ENCODE results near the gene GRIK1.
"Not testable (repeated sequence)": the region's sequence is repeated elsewhere in the genome, so short reads cannot be mapped to it uniquely, and the experiment has no call there.

GRIK1 gene

GRCh38 chr21:29606613-29607012 is 333.2 kb downstream of the GRIK1 start:
- DNase-seq = no peak
- in situ Hi-C loops (cut with MboI; ENCODE audit: low pct_unique_long_range_greater_than_20kb, low sequenced_read_pairs) = loop anchor here (25.0 kb wide), 1 partner anchor 94 kb away; no protein-coding TSS in a partner anchor

- not testable (repeated sequence) for DNase-seq
Observed at GRCh38 chr21:29605219-29605618, 334.6 kb downstream of the GRIK1 start.

GRCh38 chr21:29604076-29604475 is 335.7 kb downstream of the GRIK1 start:
- in situ Hi-C loops (cut with MboI; ENCODE audit: low pct_unique_long_range_greater_than_20kb, low sequenced_read_pairs) = loop anchor here (25.0 kb wide), 1 partner anchor 92 kb away; no protein-coding TSS in a partner anchor
- no peak for DNase-seq

More at GRCh38 chr21:29605219-29605618, 334.6 kb downstream of the GRIK1 start:
- in situ Hi-C loops (cut with MboI; ENCODE audit: low pct_unique_long_range_greater_than_20kb, low sequenced_read_pairs) = loop anchor here (25.0 kb wide), 1 partner anchor 93 kb away; no protein-coding TSS in a partner anchor

- no peak for DNase-seq
- in situ Hi-C loops (cut with MboI; ENCODE audit: low pct_unique_long_range_greater_than_20kb, low sequenced_read_pairs) = loop anchor here (25.0 kb wide), 1 partner anchor 89 kb away; no protein-coding TSS in a partner anchor
Observed at GRCh38 chr21:29601047-29601446, 338.7 kb downstream of the GRIK1 start.

- no peak for DNase-seq
- in situ Hi-C loops (cut with MboI; ENCODE audit: low pct_unique_long_range_greater_than_20kb, low sequenced_read_pairs) = no loop called here
Observed at GRCh38 chr21:29586696-29587095, 353.1 kb downstream of the GRIK1 start.

GRCh38 chr21:29585462-29585861 is 354.3 kb downstream of the GRIK1 start:
- DNase-seq = no peak
- in situ Hi-C loops (cut with MboI; ENCODE audit: low pct_unique_long_range_greater_than_20kb, low sequenced_read_pairs) = no loop called here

GRCh38 chr21:29583424-29583924 is 356.3 kb downstream of the GRIK1 start:
- in situ Hi-C loops (cut with MboI; ENCODE audit: low pct_unique_long_range_greater_than_20kb, low sequenced_read_pairs) = no loop called here
- DNase-seq = no peak

GRCh38 chr21:29582855-29583254 is 356.9 kb downstream of the GRIK1 start:
- DNase-seq = no peak
- in situ Hi-C loops (cut with MboI; ENCODE audit: low pct_unique_long_range_greater_than_20kb, low sequenced_read_pairs) = no loop called here

- no peak for DNase-seq
Observed at GRCh38 chr21:29581393-29581792, 358.4 kb downstream of the GRIK1 start.

GRCh38 chr21:29580732-29581285 is 359.0 kb downstream of the GRIK1 start:
- in situ Hi-C loops (cut with MboI; ENCODE audit: low pct_unique_long_range_greater_than_20kb, low sequenced_read_pairs) = no loop called here

More at GRCh38 chr21:29581393-29581792, 358.4 kb downstream of the GRIK1 start:
- in situ Hi-C loops (cut with MboI; ENCODE audit: low pct_unique_long_range_greater_than_20kb, low sequenced_read_pairs) = no loop called here

GRCh38 chr21:29578306-29578705 is 361.5 kb downstream of the GRIK1 start:
- DNase-seq = no peak
- in situ Hi-C loops (cut with MboI; ENCODE audit: low pct_unique_long_range_greater_than_20kb, low sequenced_read_pairs) = no loop called here

More at GRCh38 chr21:29580732-29581285, 359.0 kb downstream of the GRIK1 start:
- no peak for DNase-seq

GRCh38 chr21:29571949-29572348 is 367.8 kb downstream of the GRIK1 start:
- no peak for DNase-seq
- in situ Hi-C loops (cut with MboI; ENCODE audit: low pct_unique_long_range_greater_than_20kb, low sequenced_read_pairs) = no loop called here

GRCh38 chr21:29568020-29568697 is 371.6 kb downstream of the GRIK1 start:
- in situ Hi-C loops (cut with MboI; ENCODE audit: low pct_unique_long_range_greater_than_20kb, low sequenced_read_pairs) = no loop called here
- DNase-seq = no peak

- in situ Hi-C loops (cut with MboI; ENCODE audit: low pct_unique_long_range_greater_than_20kb, low sequenced_read_pairs) = no loop called here
- no peak for DNase-seq
Observed at GRCh38 chr21:29557931-29558725, 381.7 kb downstream of the GRIK1 start.

- DNase-seq = no peak
- in situ Hi-C loops (cut with MboI; ENCODE audit: low pct_unique_long_range_greater_than_20kb, low sequenced_read_pairs) = no loop called here
Observed at GRCh38 chr21:29557200-29557599, 382.6 kb downstream of the GRIK1 start.

- in situ Hi-C loops (cut with MboI; ENCODE audit: low pct_unique_long_range_greater_than_20kb, low sequenced_read_pairs) = no loop called here
- DNase-seq = no peak
Observed at GRCh38 chr21:29555601-29556000, 384.2 kb downstream of the GRIK1 start.

- DNase-seq = no peak
- in situ Hi-C loops (cut with MboI; ENCODE audit: low pct_unique_long_range_greater_than_20kb, low sequenced_read_pairs) = no loop called here
Observed at GRCh38 chr21:29550205-29550604, 389.6 kb downstream of the GRIK1 start.

GRCh38 chr21:29549614-29550013 is 390.2 kb downstream of the GRIK1 start:
- in situ Hi-C loops (cut with MboI; ENCODE audit: low pct_unique_long_range_greater_than_20kb, low sequenced_read_pairs) = no loop called here
- no peak for DNase-seq

GRCh38 chr21:29547998-29548397 is 391.8 kb downstream of the GRIK1 start:
- in situ Hi-C loops (cut with MboI; ENCODE audit: low pct_unique_long_range_greater_than_20kb, low sequenced_read_pairs) = no loop called here

GRCh38 chr21:29546071-29546470 is 393.7 kb downstream of the GRIK1 start:
- no peak for DNase-seq
- in situ Hi-C loops (cut with MboI; ENCODE audit: low pct_unique_long_range_greater_than_20kb, low sequenced_read_pairs) = no loop called here

More at GRCh38 chr21:29547998-29548397, 391.8 kb downstream of the GRIK1 start:
- no peak for DNase-seq

Data from KBM-7 (cell line).